HepG2 (cell line): Measurements from ENCODE around the gene GNL3.

Experiments used
- CBFB ChIP-seq: sonication (generic); formaldehyde crosslinking; IDR thresholded peaks from 2 replicates; pipeline ENCODE4 v1.4.0; 2020; ENCODE audit warnings: missing genetic modification reagents
- CEBPB ChIP-seq: IDR thresholded peaks from 2 replicates; pipeline ENCODE4 v1.6.1; 2011; ENCODE audit warnings: low read depth, low read length, improper control_type of control experiment, borderline replicate concordance
- EP300 ChIP-seq, 3 experiments: sonication (generic) in 1 of 3; formaldehyde crosslinking in 1 of 3; IDR thresholded peaks; 2 replicates each; pipeline versions ENCODE4 v1.5.1 to v1.6.1; 2011 to 2020; ENCODE audit warnings: low read depth in 2 of 3, low read length in 2 of 3, borderline replicate concordance in 1 of 3, improper control_type of control experiment in 1 of 3, mild to moderate bottlenecking in 1 of 3, missing genetic modification reagents in 1 of 3, moderate library complexity in 1 of 3
- JUND ChIP-seq: sonication (generic); formaldehyde crosslinking; IDR thresholded peaks from 2 replicates; pipeline ENCODE4 v1.8.0; 2022; ENCODE audit warnings: mild to moderate bottlenecking, missing genetic modification reagents
- MXD4 ChIP-seq: IDR thresholded peaks from 2 replicates; pipeline ENCODE4 v1.6.1; 2016; ENCODE audit warnings: mild to moderate bottlenecking, missing biosample characterization, missing genetic modification reagents
- ZNF333 ChIP-seq: sonication (generic); formaldehyde crosslinking; IDR thresholded peaks from 2 replicates; pipeline ENCODE4 v1.4.0; 2020; ENCODE audit warnings: mild to moderate bottlenecking, missing genetic modification reagents, borderline replicate concordance
- TF ChIP-seq, protein P1 (sequence below): sonication (generic); formaldehyde crosslinking; IDR thresholded peaks from 2 replicates; pipeline ENCODE4 v1.5.0; 2020; ENCODE audit warnings: mild to moderate bottlenecking, missing genetic modification reagents
- TF ChIP-seq, protein P2 (sequence below): sonication (generic); formaldehyde crosslinking; IDR thresholded peaks from 2 replicates; pipeline ENCODE4 v1.5.1; 2020; ENCODE audit warnings: missing genetic modification reagents, mild to moderate bottlenecking, borderline replicate concordance
- TF ChIP-seq, protein P3 (sequence below): sonication (generic); formaldehyde crosslinking; IDR thresholded peaks from 2 replicates; pipeline ENCODE4 v1.5.0; 2020; ENCODE audit warnings: mild to moderate bottlenecking, missing genetic modification reagents, borderline replicate concordance

DNA sequence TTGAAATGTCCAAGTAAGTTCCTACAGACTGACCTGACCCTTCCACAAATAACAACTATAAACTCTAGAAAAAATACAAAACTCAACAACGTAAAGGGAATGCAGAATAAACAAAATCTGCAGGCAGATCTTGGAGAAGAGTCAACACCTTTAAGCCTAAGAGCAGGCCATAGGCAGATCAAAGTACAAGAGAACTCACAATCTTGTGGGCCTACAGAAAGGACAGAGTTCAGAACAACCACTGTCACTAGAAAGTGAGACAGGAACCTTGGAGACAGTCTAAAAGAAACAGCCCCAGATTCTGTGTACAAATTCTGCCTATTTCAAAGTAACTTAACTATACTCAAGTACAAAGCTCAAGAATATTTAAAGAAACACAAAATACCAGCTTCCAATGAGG lies 53.9 kb downstream of the GNL3 start:
- TF ChIP-seq ZNF333 (CRISPR knock-in tag) = no peak
- no peak for TF ChIP-seq CBFB
- TF ChIP-seq, protein P1, sequence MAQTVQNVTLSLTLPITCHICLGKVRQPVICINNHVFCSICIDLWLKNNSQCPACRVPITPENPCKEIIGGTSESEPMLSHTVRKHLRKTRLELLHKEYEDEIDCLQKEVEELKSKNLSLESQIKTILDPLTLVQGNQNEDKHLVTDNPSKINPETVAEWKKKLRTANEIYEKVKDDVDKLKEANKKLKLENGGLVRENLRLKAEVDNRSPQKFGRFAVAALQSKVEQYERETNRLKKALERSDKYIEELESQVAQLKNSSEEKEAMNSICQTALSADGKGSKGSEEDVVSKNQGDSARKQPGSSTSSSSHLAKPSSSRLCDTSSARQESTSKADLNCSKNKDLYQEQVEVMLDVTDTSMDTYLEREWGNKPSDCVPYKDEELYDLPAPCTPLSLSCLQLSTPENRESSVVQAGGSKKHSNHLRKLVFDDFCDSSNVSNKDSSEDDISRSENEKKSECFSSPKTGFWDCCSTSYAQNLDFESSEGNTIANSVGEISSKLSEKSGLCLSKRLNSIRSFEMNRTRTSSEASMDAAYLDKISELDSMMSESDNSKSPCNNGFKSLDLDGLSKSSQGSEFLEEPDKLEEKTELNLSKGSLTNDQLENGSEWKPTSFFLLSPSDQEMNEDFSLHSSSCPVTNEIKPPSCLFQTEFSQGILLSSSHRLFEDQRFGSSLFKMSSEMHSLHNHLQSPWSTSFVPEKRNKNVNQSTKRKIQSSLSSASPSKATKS (CRISPR knock-in tag) = no peak
- no peak for TF ChIP-seq EP300 (IDR thresholded peaks at IDR 0.05; ENCODE audit: low read depth in 2 of 2, low read length in 2 of 2)
- TF ChIP-seq EP300 (CRISPR knock-in tag; IDR thresholded peaks at IDR 0.05; ENCODE audit: borderline replicate concordance) = no peak
- no peak for TF ChIP-seq CEBPB
- no peak for TF ChIP-seq MXD4 (CRISPR knock-in tag)
- no peak for TF ChIP-seq JUND (CRISPR knock-in tag)
- TF ChIP-seq, protein P2, sequence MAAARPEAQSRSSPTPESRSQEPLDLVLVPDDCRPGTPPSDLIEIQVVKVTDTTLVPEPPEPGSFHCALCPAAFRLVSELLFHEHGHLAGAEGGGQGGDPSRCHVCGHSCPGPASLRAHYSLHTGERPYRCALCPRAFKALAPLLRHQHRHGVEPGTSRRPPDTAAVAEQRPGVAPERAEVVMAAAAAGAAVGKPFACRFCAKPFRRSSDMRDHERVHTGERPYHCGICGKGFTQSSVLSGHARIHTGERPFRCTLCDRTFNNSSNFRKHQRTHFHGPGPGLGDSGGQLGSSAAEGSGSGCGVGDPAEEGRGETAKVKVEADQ (CRISPR knock-in tag) = no peak
- TF ChIP-seq, protein P3, sequence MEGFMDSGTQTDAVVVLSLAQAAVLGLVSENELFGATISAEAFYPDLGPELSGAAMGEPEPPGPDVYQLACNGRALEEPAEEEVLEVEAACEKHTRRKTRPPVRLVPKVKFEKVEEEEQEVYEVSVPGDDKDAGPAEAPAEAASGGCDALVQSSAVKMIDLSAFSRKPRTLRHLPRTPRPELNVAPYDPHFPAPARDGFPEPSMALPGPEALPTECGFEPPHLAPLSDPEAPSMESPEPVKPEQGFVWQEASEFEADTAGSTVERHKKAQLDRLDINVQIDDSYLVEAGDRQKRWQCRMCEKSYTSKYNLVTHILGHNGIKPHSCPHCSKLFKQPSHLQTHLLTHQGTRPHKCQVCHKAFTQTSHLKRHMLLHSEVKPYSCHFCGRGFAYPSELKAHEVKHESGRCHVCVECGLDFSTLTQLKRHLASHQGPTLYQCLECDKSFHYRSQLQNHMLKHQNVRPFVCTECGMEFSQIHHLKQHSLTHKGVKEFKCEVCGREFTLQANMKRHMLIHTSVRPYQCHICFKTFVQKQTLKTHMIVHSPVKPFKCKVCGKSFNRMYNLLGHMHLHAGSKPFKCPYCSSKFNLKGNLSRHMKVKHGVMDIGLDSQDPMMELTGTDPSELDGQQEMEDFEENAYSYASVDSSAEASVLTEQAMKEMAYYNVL (CRISPR knock-in tag) = no peak
